GM12878 (cell line): Measurements from ENCODE around the gene CREB3L1. TPM values are rescaled to one million over a fixed set of nuclear protein-coding genes. Genes with fewer than 3 reads are reported as not detected.

Experiments used
- ATAC-seq: fragments of 200-7000 bp; cut with Tn5 transposase; 3 replicates; pipeline ENCODE4 v1.9.1; 2020; ENCODE audit warnings: mild to moderate bottlenecking, moderate library complexity
- BruUV-seq: library from RNA; stranded (reverse); fragments of 400-500 nt; replicated peaks from 2 replicates; lab custom pipeline; 2021; lab: Mats Ljungman, UMichigan
- CTCF ChIA-PET: fragments of 300-600 bp; sonication (Branson Sonifier 250); formaldehyde crosslinking; extraction: SDS; loops from one replicate; lab custom pipeline; 2021; ENCODE audit warnings: inconsistent platforms; lab: Yijun Ruan, JAX
- POLR2A ChIA-PET: fragments of 350-600 bp; formaldehyde crosslinking; extraction: SDS; loops from one replicate; lab custom pipeline; 2021; ENCODE audit warnings: inconsistent platforms; lab: Charles Lee
- RAD21 ChIA-PET: fragments of 300-600 bp; sonication (Branson Sonifier 250); formaldehyde crosslinking; loops from one replicate; lab custom pipeline; 2023; ENCODE audit warnings: antibody characterized with exemption; ENCODE audit not compliant: unreplicated experiment; lab: Charles Lee
- SMC1A ChIA-PET: fragments of 300-600 bp; sonication (Branson Sonifier 250); formaldehyde crosslinking; loops from one replicate; lab custom pipeline; 2023; ENCODE audit not compliant: unreplicated experiment, uncharacterized antibody; lab: Charles Lee
- DNase-seq: peaks from one replicate; pipeline ENCODE4 v3.0.0-alpha.2; 2011; ENCODE audit warnings: low read depth, low spot score
- FAIRE-seq: peaks from 3 replicates; lab custom pipeline; 2011; peaks lifted over from hg19 to GRCh38; lab: Jason Lieb, UNC
- H2AFZ ChIP-seq: 2 replicates; pipeline ENCODE4 v1.6.0; 2011; ENCODE audit warnings: low read depth, low read length, control low read depth; ENCODE audit not compliant: control insufficient read depth
- H3K27ac ChIP-seq: 2 replicates; pipeline ENCODE4 v1.5.1; 2011; ENCODE audit warnings: control low read depth; ENCODE audit not compliant: control insufficient read depth, insufficient read depth
- H3K27me3 ChIP-seq, 2 experiments: replicated peaks in 1 of 2; 2 replicates each; pipeline versions ENCODE4 v1.6.0 to v1.6.1; 2011; ENCODE audit warnings: low read length in 1 of 2; ENCODE audit not compliant: control insufficient read depth in 2 of 2, insufficient read depth in 2 of 2
- H3K36me3 ChIP-seq, 2 experiments: 2 replicates each; pipeline ENCODE4 v1.5.1; 2011; ENCODE audit warnings: low read length in 1 of 2; ENCODE audit not compliant: control insufficient read depth in 2 of 2, insufficient read depth in 2 of 2
- H3K4me1 ChIP-seq: 2 replicates; pipeline ENCODE4 v1.6.1; 2011; ENCODE audit warnings: mild to moderate bottlenecking, low read length, moderate library complexity, mixed read lengths; ENCODE audit not compliant: control insufficient read depth, insufficient read depth
- H3K4me2 ChIP-seq: 2 replicates; pipeline ENCODE4 v1.6.0; 2011; ENCODE audit warnings: control low read depth; ENCODE audit not compliant: control insufficient read depth, insufficient read depth
- H3K4me3 ChIP-seq: fragments of 200-600 bp; sonication (generic); 2 replicates; pipeline ENCODE4 v1.5.1; 2016
- H3K79me2 ChIP-seq: 2 replicates; pipeline ENCODE4 v1.6.0; 2011; ENCODE audit warnings: low read length; ENCODE audit not compliant: control insufficient read depth, insufficient read depth
- H3K9ac ChIP-seq: 2 replicates; pipeline ENCODE4 v1.8.0; 2011; ENCODE audit warnings: low read length, control low read depth, mixed read lengths; ENCODE audit not compliant: control insufficient read depth, insufficient read depth
- H3K9me3 ChIP-seq: replicated peaks from 3 replicates; pipeline ENCODE4 v1.5.1; 2011; ENCODE audit warnings: mild to moderate bottlenecking, low read length; ENCODE audit not compliant: control insufficient read depth, insufficient read depth
- H4K20me1 ChIP-seq: 2 replicates; pipeline ENCODE4 v1.6.0; 2011; ENCODE audit not compliant: control insufficient read depth, insufficient read depth
- BRCA1 ChIP-seq: IDR thresholded peaks from 2 replicates; pipeline ENCODE4 v1.6.1; 2011; ENCODE audit warnings: low read depth, low read length, improper control_type of control experiment
- E2F4 ChIP-seq: IDR thresholded peaks from 2 replicates; pipeline ENCODE4 v1.6.1; 2012; ENCODE audit warnings: low read depth, low read length, improper control_type of control experiment
- HCFC1 ChIP-seq: fragments of 150-350 bp; IDR thresholded peaks from 2 replicates; pipeline ENCODE4 v1.6.1; 2014; ENCODE audit warnings: low read length
- HDAC6 ChIP-seq: fragments of 200-600 bp; sonication (generic); IDR thresholded peaks from one replicate; pipeline ENCODE4 v1.8.0; 2017; ENCODE audit warnings: antibody characterized with exemption; ENCODE audit not compliant: unreplicated experiment
- JUND ChIP-seq: IDR thresholded peaks from 2 replicates; pipeline ENCODE4 v1.6.1; 2012; ENCODE audit warnings: low read depth, mild to moderate bottlenecking, low read length, improper control_type of control experiment, moderate library complexity
- NR2C2 ChIP-seq: IDR thresholded peaks from 2 replicates; pipeline ENCODE4 v1.6.1; 2011; ENCODE audit warnings: borderline replicate concordance, low read depth; ENCODE audit not compliant: control insufficient read depth, insufficient read length
- RELA ChIP-seq: fragments of 450-650 bp; IDR thresholded peaks from 2 replicates; pipeline ENCODE4 v1.8.0; 2014; ENCODE audit warnings: borderline replicate concordance; ENCODE audit not compliant: partially characterized antibody
- SIX5 ChIP-seq: IDR thresholded peaks from 2 replicates; pipeline ENCODE4 v1.6.1; 2011; ENCODE audit warnings: mild to moderate bottlenecking, low read depth, low read length, moderate library complexity; ENCODE audit not compliant: severe bottlenecking
- SREBF2 ChIP-seq: IDR thresholded peaks from 2 replicates; pipeline ENCODE4 v1.6.1; 2012; ENCODE audit warnings: mild to moderate bottlenecking, low read length
- WGBS: methylation state at CpG from one replicate; pipeline ENCODE4 v1.1.6; 2016; ENCODE audit warnings: low lambda C conversion rate; ENCODE audit not compliant: insufficient replicate concordance, insufficient coverage; ENCODE audit errors: missing lambda C conversion rate; 5-methylcytosine and 5-hydroxymethylcytosine counted together
- in situ Hi-C: fragments of 300-500 bp; cut with MboI; formaldehyde crosslinking; loops from 9 replicates; pipeline ENCODE4 v1.14.3; 2018; ENCODE audit warnings: mixed read lengths
- intact Hi-C: fragments of 100-400 bp; cut with micrococcal nuclease; formaldehyde crosslinking; loops from one replicate; pipeline ENCODE4 v1.14.2; 2022; ENCODE audit not compliant: unreplicated experiment
- polyA plus RNA-seq, 11 experiments: library from polyadenylated mRNA; depleted of rRNA in 4 of 11; unstranded in 6 of 11; stranded (reverse) in 5 of 11; fragments of >200 nt; fragmentation: Nextera tagmentation in 4 of 11; fragmentation: Illumina TruSeq in 1 of 11; extraction: Ambion mirVana in 4 of 11; extraction: Trizol in 1 of 11; gene quantifications; 1 replicate in 1 of 11; 2 replicates in 10 of 11; pipeline versions ENCODE4 v1.2.1 to v1.2.3, GENCODE V29; 2011 to 2016; ENCODE audit warnings: inconsistent platforms in 2 of 11, missing spikeins in 2 of 11, low read depth in 1 of 11
- total RNA-seq, 4 experiments: library from RNA; depleted of rRNA in 3 of 4; stranded (reverse); fragments of >200 nt in 3 of 4; fragmentation: Illumina TruSeq in 1 of 4; extraction: Trizol in 1 of 4; gene quantifications; 2 replicates each; pipeline versions ENCODE4 v1.2.1 to v1.2.3, GENCODE V29; 2013 to 2021
- TF ChIP-seq, protein P1 (sequence below): IDR thresholded peaks from 2 replicates; pipeline ENCODE4 v1.6.1; 2012; ENCODE audit warnings: low read depth, low read length, improper control_type of control experiment
- TF ChIP-seq, protein P2 (sequence below): IDR thresholded peaks from 2 replicates; pipeline ENCODE4 v1.6.1; 2011; ENCODE audit warnings: borderline replicate concordance, low read depth, mild to moderate bottlenecking, moderate library complexity, low read length; ENCODE audit not compliant: insufficient read depth, poor library complexity, severe bottlenecking

The CREB3L1 gene
- total and polyA plus RNA-seq, 10 of the 15 experiments (the other 5 are each of a cell fraction or from before 2014, with no cell fraction given), result 0.03 to 1.4 (median 0.22) TPM

- ATAC-seq, result no peak
- FAIRE-seq, result no peak
- BruUV-seq, result no TSS peak
- Histone ChIP-seq H4K20me1 (no peaks in the 10 kb centered on the region), H2AFZ (no peak overlapping the region), H3K9ac (no peak overlapping the region)
- DNase-seq, result no peak
- POLR2A ChIA-PET, result no interaction called here
- no peak for TF ChIP-seq HDAC6
- TF ChIP-seq SIX5, result peak; percentile 12
- TF ChIP-seq, all 136 proteins: peak for 1
- Histone ChIP-seq H3K9me3 (no peaks in the 10 kb centered on the region), H3K36me3 (no peaks in the 10 kb centered on the region), H3K79me2 (no peaks in the 10 kb centered on the region), H3K4me3 (no peak overlapping the region), H3K4me2 (no peak overlapping the region), H3K4me1 (peaks cover 19% of the 10 kb centered on the region), H3K27ac (no peak overlapping the region), H3K27me3 (no peaks in the 10 kb centered on the region)
- RAD21 ChIA-PET, result interaction anchor here (16.5 kb wide), 1 partner anchor 66 kb away, joined by 316 read pairs; no protein-coding TSS in a partner anchor
- CTCF ChIA-PET, result interaction anchor here (0.6 to 17.5 kb wide), 2 partner anchors 14 to 66 kb away, joined by 3 to 626 read pairs; no protein-coding TSS in a partner anchor
- 60% methylated on average over 1 of the region's 1 CpG for WGBS
- SMC1A ChIA-PET, result interaction anchor here (5.5 kb wide), 1 partner anchor 62 kb away, joined by 73 read pairs; no protein-coding TSS in a partner anchor
- intact Hi-C loops, result loop anchor here (10.0 kb wide), 1 partner anchor 288 kb away; no protein-coding TSS in a partner anchor
- in situ Hi-C loops, result no loop called here
Observed at GRCh38 chr11:46246521-46246920, 30.9 kb upstream of the CREB3L1 start.

DNA sequence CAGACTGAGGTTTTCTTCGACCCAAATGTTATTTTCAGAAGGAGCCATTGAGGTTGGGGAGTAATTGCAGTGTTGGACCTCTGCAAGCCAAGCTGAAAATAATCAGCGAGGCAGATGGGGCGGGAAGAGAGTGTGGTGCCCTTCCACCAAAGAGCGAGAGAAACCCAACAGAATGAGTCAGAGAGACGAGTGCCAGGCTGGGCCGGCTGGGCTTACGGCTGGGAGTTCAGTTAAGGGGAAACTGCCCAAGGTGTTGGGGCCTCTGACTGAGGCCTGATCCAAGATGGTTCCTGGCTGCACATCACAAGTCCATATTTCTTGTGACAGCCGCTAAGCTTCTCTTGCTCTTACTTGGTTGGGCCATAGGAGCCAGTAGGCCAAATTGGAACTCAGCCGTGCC is 30.4 kb upstream of the CREB3L1 start:
- in situ Hi-C loops, result no loop called here
- Histone ChIP-seq H3K36me3 (no peaks in the 10 kb centered on the region), H4K20me1 (no peaks in the 10 kb centered on the region), H3K79me2 (no peaks in the 10 kb centered on the region), H3K9me3 (no peaks in the 10 kb centered on the region), H3K4me2 (no peak overlapping the region), H2AFZ (no peak overlapping the region), H3K27me3 (no peaks in the 10 kb centered on the region), H3K4me3 (no peak overlapping the region), H3K9ac (no peak overlapping the region), H3K27ac (no peak overlapping the region), H3K4me1 (peaks cover 19% of the 10 kb centered on the region)
- no peak for ATAC-seq
- SMC1A ChIA-PET, result interaction anchor here (0.7 to 5.5 kb wide), 2 partner anchors 37 to 62 kb away, joined by 3 to 73 read pairs; no protein-coding TSS in a partner anchor
- intact Hi-C loops, result loop anchor here (1.0 to 10.0 kb wide), 2 partner anchors 61 to 288 kb away; no protein-coding TSS in a partner anchor
- 59% methylated on average over 9 of the region's 9 CpGs for WGBS
- FAIRE-seq, result no peak
- DNase-seq, result no peak
- POLR2A ChIA-PET, result no interaction called here
- CTCF ChIA-PET, result interaction anchor here (17.5 kb wide), 1 partner anchor 65 kb away, joined by 626 read pairs; no protein-coding TSS in a partner anchor
- BruUV-seq, result no TSS peak
- RAD21 ChIA-PET, result interaction anchor here (16.5 kb wide), 1 partner anchor 66 kb away, joined by 316 read pairs; no protein-coding TSS in a partner anchor
- TF ChIP-seq RELA (no peak), BRCA1 (no peak), E2F4 (no peak), SREBF2 (no peak), NR2C2 (no peak), HCFC1 (no peak), JUND (no peak)
- TF ChIP-seq, protein P1, sequence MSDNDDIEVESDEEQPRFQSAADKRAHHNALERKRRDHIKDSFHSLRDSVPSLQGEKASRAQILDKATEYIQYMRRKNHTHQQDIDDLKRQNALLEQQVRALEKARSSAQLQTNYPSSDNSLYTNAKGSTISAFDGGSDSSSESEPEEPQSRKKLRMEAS, result no peak
- TF ChIP-seq, protein P2, sequence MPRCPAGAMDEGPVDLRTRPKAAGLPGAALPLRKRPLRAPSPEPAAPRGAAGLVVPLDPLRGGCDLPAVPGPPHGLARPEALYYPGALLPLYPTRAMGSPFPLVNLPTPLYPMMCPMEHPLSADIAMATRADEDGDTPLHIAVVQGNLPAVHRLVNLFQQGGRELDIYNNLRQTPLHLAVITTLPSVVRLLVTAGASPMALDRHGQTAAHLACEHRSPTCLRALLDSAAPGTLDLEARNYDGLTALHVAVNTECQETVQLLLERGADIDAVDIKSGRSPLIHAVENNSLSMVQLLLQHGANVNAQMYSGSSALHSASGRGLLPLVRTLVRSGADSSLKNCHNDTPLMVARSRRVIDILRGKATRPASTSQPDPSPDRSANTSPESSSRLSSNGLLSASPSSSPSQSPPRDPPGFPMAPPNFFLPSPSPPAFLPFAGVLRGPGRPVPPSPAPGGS, result no peak
